GM12878 (cell line): Measurements from ENCODE around the gene ANKRD60.

ENCODE experiments used
- CBX3 ChIP-seq: fragments of 200-600 bp; sonication (generic); IDR thresholded peaks from 2 replicates; pipeline ENCODE4 v1.6.1; 2016; ENCODE audit warnings: low read depth, borderline replicate concordance
- EP300 ChIP-seq, 2 experiments: fragments of 150-350 bp in 1 of 2; IDR thresholded peaks; 2 replicates each; pipeline ENCODE4 v1.6.1; 2011 to 2012; ENCODE audit warnings: low read depth in 2 of 2, low read length in 2 of 2, borderline replicate concordance in 1 of 2, improper control_type of control experiment in 1 of 2, inconsistent platforms in 1 of 2; ENCODE audit not compliant: control insufficient read depth in 1 of 2
- EZH2 ChIP-seq: IDR thresholded peaks from 2 replicates; pipeline ENCODE4 v1.6.1; 2012; ENCODE audit warnings: low read depth, mild to moderate bottlenecking, control low read depth, inconsistent platforms, low read length, borderline replicate concordance; ENCODE audit not compliant: control insufficient read depth
- FOS ChIP-seq: IDR thresholded peaks from 3 replicates; pipeline ENCODE4 v1.6.1; 2011; ENCODE audit warnings: borderline replicate concordance; ENCODE audit not compliant: insufficient read length; ENCODE audit errors: extremely low read depth
- POLR2A ChIP-seq: IDR thresholded peaks from 2 replicates; pipeline ENCODE4 v1.6.1; 2011; ENCODE audit warnings: low read depth, mild to moderate bottlenecking, low read length
- STAT3 ChIP-seq: IDR thresholded peaks from 2 replicates; pipeline ENCODE4 v1.6.1; 2011; ENCODE audit warnings: low read depth, low read length, improper control_type of control experiment
- TF ChIP-seq, protein P1 (sequence below): IDR thresholded peaks from 2 replicates; pipeline ENCODE4 v1.6.1; 2012; ENCODE audit warnings: low read depth, low read length, improper control_type of control experiment
- TF ChIP-seq, protein P2 (sequence below), 3 experiments: IDR thresholded peaks in 2 of 3; conservative IDR thresholded peaks in 1 of 3; 2 replicates each; pipeline ENCODE4 v1.5.1; 2011; ENCODE audit warnings: low read depth in 3 of 3, low read length in 3 of 3, mild to moderate bottlenecking in 3 of 3, control low read depth in 2 of 3, moderate library complexity in 2 of 3, inconsistent platforms in 1 of 3, mixed read lengths in 1 of 3; ENCODE audit not compliant: control insufficient read depth in 2 of 3, insufficient read depth in 1 of 3; ENCODE audit errors: extremely low read depth in 1 of 3

DNA sequence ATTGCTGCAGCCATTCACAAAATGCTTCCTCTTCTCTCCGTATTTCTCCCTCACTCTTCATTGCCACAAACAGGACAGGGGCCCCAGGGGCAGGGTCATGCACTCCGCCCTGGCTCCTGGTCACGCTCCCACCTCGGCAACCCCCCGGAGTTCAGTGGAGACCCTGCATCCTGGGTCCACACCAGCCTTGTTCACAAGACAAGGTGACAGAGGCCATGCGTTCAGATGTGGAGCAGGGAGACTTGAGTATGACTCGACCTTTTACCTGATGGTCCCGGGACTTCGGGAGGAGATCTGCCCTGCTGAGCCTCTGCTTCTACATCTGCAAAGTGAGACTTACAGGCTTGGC, 49.4 kb downstream of the ANKRD60 start:
- TF ChIP-seq EP300 (IDR thresholded peaks at IDR 0.05; ENCODE audit: borderline replicate concordance in 1 of 2, control insufficient read depth in 1 of 2, low read depth in 2 of 2, low read length in 2 of 2) (no peak), FOS (no peak), EZH2 (no peak), POLR2A (no peak), CBX3 (no peak), STAT3 (no peak)
- TF ChIP-seq, protein P1, sequence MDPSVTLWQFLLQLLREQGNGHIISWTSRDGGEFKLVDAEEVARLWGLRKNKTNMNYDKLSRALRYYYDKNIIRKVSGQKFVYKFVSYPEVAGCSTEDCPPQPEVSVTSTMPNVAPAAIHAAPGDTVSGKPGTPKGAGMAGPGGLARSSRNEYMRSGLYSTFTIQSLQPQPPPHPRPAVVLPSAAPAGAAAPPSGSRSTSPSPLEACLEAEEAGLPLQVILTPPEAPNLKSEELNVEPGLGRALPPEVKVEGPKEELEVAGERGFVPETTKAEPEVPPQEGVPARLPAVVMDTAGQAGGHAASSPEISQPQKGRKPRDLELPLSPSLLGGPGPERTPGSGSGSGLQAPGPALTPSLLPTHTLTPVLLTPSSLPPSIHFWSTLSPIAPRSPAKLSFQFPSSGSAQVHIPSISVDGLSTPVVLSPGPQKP, result no peak
- TF ChIP-seq, protein P2, sequence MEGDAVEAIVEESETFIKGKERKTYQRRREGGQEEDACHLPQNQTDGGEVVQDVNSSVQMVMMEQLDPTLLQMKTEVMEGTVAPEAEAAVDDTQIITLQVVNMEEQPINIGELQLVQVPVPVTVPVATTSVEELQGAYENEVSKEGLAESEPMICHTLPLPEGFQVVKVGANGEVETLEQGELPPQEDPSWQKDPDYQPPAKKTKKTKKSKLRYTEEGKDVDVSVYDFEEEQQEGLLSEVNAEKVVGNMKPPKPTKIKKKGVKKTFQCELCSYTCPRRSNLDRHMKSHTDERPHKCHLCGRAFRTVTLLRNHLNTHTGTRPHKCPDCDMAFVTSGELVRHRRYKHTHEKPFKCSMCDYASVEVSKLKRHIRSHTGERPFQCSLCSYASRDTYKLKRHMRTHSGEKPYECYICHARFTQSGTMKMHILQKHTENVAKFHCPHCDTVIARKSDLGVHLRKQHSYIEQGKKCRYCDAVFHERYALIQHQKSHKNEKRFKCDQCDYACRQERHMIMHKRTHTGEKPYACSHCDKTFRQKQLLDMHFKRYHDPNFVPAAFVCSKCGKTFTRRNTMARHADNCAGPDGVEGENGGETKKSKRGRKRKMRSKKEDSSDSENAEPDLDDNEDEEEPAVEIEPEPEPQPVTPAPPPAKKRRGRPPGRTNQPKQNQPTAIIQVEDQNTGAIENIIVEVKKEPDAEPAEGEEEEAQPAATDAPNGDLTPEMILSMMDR (IDR thresholded peaks at IDR 0.05 in 2 of 3, conservative IDR thresholded peaks at IDR 0.05 in 1 of 3; ENCODE audit: control insufficient read depth in 2 of 3, extremely low read depth in 1 of 3, insufficient read depth in 1 of 3, low read depth in 3 of 3, low read length in 3 of 3), result no peak
